ENCODE results near the gene AGXT2. TPM values are rescaled to one million over a fixed set of nuclear protein-coding genes. Genes with fewer than 3 reads are reported as not detected.

Gene AGXT2
- total RNA-seq, 1 experiment from 2014 or later, result not detected

DNA sequence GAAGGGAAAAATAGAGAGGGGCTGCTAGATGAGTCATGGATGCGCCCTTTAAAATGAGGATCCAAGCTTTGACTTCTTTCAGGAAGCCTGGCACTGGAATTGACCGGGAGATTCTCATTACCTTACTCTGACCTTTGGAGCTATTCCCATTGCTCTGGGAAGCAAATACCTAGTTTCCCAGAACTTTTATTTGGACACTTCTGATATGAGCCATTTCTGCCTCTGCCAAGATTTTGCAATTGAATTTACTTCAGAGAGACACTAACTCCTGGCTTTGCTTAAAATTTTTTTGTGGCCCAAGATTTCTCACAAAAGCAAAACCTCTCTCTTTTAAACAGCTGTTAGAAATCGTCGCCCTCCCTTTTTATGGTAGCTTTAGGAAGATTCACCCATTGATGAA, 15.7 kb upstream of the AGXT2 start:
- Histone ChIP-seq H3K4me3 (replicated peaks in 1 of 2; ENCODE audit: low read depth in 1 of 2, low read length in 2 of 2) (no peak overlapping the region), H3K4me1 (ENCODE audit: control insufficient read depth in 1 of 2, insufficient read depth in 2 of 2, low read length in 2 of 2) (no peaks in the 10 kb centered on the region), H3K27ac (ENCODE audit: low read depth, low read length) (no peak overlapping the region), H3K27me3 (ENCODE audit: insufficient read depth, low read length) (peaks cover 27% of the 10 kb centered on the region), H3K4me2 (ENCODE audit: low read length) (no peak overlapping the region), H3K36me3 (ENCODE audit: control insufficient read depth in 1 of 2, insufficient read depth in 2 of 2, low read length in 2 of 2) (no peaks in the 10 kb centered on the region), H2AFZ (ENCODE audit: low read depth, low read length, poor library complexity, severe bottlenecking) (no peak overlapping the region), H3K79me2 (ENCODE audit: insufficient read depth, low read length) (no peaks in the 10 kb centered on the region), H3K9me2 (ENCODE audit: insufficient read depth) (no peaks in the 10 kb centered on the region), H3K9ac (ENCODE audit: low read length) (no peak overlapping the region), H3K9me3 (ENCODE audit: control insufficient read depth in 1 of 2, insufficient read depth in 1 of 2, low read depth in 1 of 2, low read length in 2 of 2) (no peaks in the 10 kb centered on the region), H4K20me1 (ENCODE audit: insufficient read depth) (no peaks in the 10 kb centered on the region)
- ATAC-seq (no peak), DNase-seq (ENCODE audit: low read depth, low spot score) (no peak)
- ChIA-PET POLR2A (no interaction called here), RAD21 (ENCODE audit: low non-redundant PET in 1 of 2, low total read pairs in 2 of 2, uncharacterized antibody in 2 of 2, unreplicated experiment in 2 of 2) (no interaction called here), CTCF (no interaction called here)
- TF ChIP-seq ELF1 (IDR thresholded peaks at IDR 0.05; ENCODE audit: borderline replicate concordance, low read depth), result no peak
- TF ChIP-seq JUND (IDR thresholded peaks at IDR 0.05), result no peak
- TF ChIP-seq RAD21 (IDR thresholded peaks at IDR 0.05; ENCODE audit: low read depth), result no peak
- TF ChIP-seq, protein P1, sequence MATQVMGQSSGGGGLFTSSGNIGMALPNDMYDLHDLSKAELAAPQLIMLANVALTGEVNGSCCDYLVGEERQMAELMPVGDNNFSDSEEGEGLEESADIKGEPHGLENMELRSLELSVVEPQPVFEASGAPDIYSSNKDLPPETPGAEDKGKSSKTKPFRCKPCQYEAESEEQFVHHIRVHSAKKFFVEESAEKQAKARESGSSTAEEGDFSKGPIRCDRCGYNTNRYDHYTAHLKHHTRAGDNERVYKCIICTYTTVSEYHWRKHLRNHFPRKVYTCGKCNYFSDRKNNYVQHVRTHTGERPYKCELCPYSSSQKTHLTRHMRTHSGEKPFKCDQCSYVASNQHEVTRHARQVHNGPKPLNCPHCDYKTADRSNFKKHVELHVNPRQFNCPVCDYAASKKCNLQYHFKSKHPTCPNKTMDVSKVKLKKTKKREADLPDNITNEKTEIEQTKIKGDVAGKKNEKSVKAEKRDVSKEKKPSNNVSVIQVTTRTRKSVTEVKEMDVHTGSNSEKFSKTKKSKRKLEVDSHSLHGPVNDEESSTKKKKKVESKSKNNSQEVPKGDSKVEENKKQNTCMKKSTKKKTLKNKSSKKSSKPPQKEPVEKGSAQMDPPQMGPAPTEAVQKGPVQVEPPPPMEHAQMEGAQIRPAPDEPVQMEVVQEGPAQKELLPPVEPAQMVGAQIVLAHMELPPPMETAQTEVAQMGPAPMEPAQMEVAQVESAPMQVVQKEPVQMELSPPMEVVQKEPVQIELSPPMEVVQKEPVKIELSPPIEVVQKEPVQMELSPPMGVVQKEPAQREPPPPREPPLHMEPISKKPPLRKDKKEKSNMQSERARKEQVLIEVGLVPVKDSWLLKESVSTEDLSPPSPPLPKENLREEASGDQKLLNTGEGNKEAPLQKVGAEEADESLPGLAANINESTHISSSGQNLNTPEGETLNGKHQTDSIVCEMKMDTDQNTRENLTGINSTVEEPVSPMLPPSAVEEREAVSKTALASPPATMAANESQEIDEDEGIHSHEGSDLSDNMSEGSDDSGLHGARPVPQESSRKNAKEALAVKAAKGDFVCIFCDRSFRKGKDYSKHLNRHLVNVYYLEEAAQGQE (IDR thresholded peaks at IDR 0.05; ENCODE audit: low read depth), result no peak
- no peak for TF ChIP-seq SRF (IDR thresholded peaks at IDR 0.05; ENCODE audit: low read depth)
- TF ChIP-seq SIN3A (IDR thresholded peaks at IDR 0.05; ENCODE audit: low read depth), result no peak
- no peak for TF ChIP-seq TCF7L2 (IDR thresholded peaks at IDR 0.05; ENCODE audit: borderline replicate concordance, extremely low read depth, insufficient read depth, insufficient read length)
- no peak for TF ChIP-seq POLR2A (IDR thresholded peaks at IDR 0.05; ENCODE audit: borderline replicate concordance, extremely low read depth, insufficient read depth, insufficient read length)
- TF ChIP-seq, protein P2, sequence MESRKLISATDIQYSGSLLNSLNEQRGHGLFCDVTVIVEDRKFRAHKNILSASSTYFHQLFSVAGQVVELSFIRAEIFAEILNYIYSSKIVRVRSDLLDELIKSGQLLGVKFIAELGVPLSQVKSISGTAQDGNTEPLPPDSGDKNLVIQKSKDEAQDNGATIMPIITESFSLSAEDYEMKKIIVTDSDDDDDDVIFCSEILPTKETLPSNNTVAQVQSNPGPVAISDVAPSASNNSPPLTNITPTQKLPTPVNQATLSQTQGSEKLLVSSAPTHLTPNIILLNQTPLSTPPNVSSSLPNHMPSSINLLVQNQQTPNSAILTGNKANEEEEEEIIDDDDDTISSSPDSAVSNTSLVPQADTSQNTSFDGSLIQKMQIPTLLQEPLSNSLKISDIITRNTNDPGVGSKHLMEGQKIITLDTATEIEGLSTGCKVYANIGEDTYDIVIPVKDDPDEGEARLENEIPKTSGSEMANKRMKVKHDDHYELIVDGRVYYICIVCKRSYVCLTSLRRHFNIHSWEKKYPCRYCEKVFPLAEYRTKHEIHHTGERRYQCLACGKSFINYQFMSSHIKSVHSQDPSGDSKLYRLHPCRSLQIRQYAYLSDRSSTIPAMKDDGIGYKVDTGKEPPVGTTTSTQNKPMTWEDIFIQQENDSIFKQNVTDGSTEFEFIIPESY (IDR thresholded peaks at IDR 0.05; ENCODE audit: extremely low read depth, insufficient replicate concordance, low read length), result no peak
- no peak for TF ChIP-seq YY1 (IDR thresholded peaks at IDR 0.05; ENCODE audit: extremely low read depth, insufficient replicate concordance, low read depth, low read length)
- no peak for TF ChIP-seq SP1 (IDR thresholded peaks at IDR 0.05; ENCODE audit: low read depth)
- intact Hi-C loops (cut with micrococcal nuclease), result no loop called here
- BruUV-seq (replicated peaks), result no TSS peak

All from HCT116 (cell line).